ENCODE data around the gene GLG1.
A peak's percentile ranks its signal among the peaks of the same experiment; 100 is the strongest.
"Not testable (repeated sequence)": the region's sequence is repeated elsewhere in the genome, so short reads cannot be mapped to it uniquely, and the experiment has no call there.

GLG1 gene

GRCh38 chr16:74606521-74607309, at the start of gene GLG1:
TSS of gene GLG1 (minus strand) at chr16:74607114. CDS start at chr16:74607094, 20 bp downstream.
- DNase-seq (ENCODE audit: low read depth): peak; percentile 82

GRCh38 chr16:74654536-74655050, 47.7 kb upstream of the GLG1 start:
- DNase-seq (ENCODE audit: low read depth): no peak

GRCh38 chr16:74652883-74653282, 46.0 kb upstream of the GLG1 start:
- not testable (repeated sequence) for DNase-seq (ENCODE audit: low read depth)

- no peak for DNase-seq (ENCODE audit: low read depth)
These were observed 45.3 kb upstream of the GLG1 start for GRCh38 chr16:74652249-74652648.

- no peak for DNase-seq (ENCODE audit: low read depth)
These were observed 44.9 kb upstream of the GLG1 start for GRCh38 chr16:74651841-74652240.

- no peak for DNase-seq (ENCODE audit: low read depth)
These were observed 44.2 kb upstream of the GLG1 start for GRCh38 chr16:74650966-74651567.

- no peak for DNase-seq (ENCODE audit: low read depth)
These were observed 43.1 kb upstream of the GLG1 start for GRCh38 chr16:74649839-74650504.

GRCh38 chr16:74641969-74642368, 35.1 kb upstream of the GLG1 start:
- no peak for DNase-seq (ENCODE audit: low read depth)

GRCh38 chr16:74637742-74638453, 31.0 kb upstream of the GLG1 start:
- no peak for DNase-seq (ENCODE audit: low read depth)

- DNase-seq (ENCODE audit: low read depth): no peak
These were observed 28.4 kb upstream of the GLG1 start for GRCh38 chr16:74635303-74635702.

GRCh38 chr16:74633686-74634085, 26.8 kb upstream of the GLG1 start:
- DNase-seq (ENCODE audit: low read depth): no peak

- no peak for DNase-seq (ENCODE audit: low read depth)
These were observed 20.7 kb upstream of the GLG1 start for GRCh38 chr16:74627506-74628220.

GRCh38 chr16:74626741-74627416, 20.0 kb upstream of the GLG1 start:
- no peak for DNase-seq (ENCODE audit: low read depth)

GRCh38 chr16:74625500-74626350, 18.8 kb upstream of the GLG1 start:
- no peak for DNase-seq (ENCODE audit: low read depth)

GRCh38 chr16:74623839-74624235, 16.9 kb upstream of the GLG1 start:
- no peak for DNase-seq (ENCODE audit: low read depth)

GRCh38 chr16:74623214-74623838, 16.4 kb upstream of the GLG1 start:
- no peak for DNase-seq (ENCODE audit: low read depth)

- no peak for DNase-seq (ENCODE audit: low read depth)
These were observed 15.1 kb upstream of the GLG1 start for GRCh38 chr16:74622005-74622404.

- DNase-seq (ENCODE audit: low read depth): no peak
These were observed 10.4 kb upstream of the GLG1 start for GRCh38 chr16:74617206-74617788.

GRCh38 chr16:74611721-74612120, 4.8 kb upstream of the GLG1 start:
- DNase-seq (ENCODE audit: low read depth): no peak
